Vagina (tissue), 2 donors: Measurements from ENCODE around the gene P2RY14.

Source experiments
- POLR2A ChIP-seq, 2 donors: fragments of 450-650 bp; IDR thresholded peaks; one replicate each; pipeline ENCODE4 v1.6.1; 2017; ENCODE audit warnings: antibody characterized with exemption in 2 of 2, mild to moderate bottlenecking in 2 of 2, moderate library complexity in 2 of 2
- POLR2AphosphoS5 ChIP-seq, 2 donors: sonication (generic); formaldehyde crosslinking; IDR thresholded peaks; one replicate each; pipeline ENCODE4 v1.9.0; 2017; ENCODE audit warnings: antibody characterized with exemption in 2 of 2, mild to moderate bottlenecking in 2 of 2, low read depth in 1 of 2; ENCODE audit not compliant: insufficient read depth in 1 of 2
- TF ChIP-seq, protein P1 (sequence below), 3 experiments: fragments of 450-650 bp in 2 of 3; fragments of 200-600 bp in 1 of 3; sonication (generic) in 1 of 3; IDR thresholded peaks; one replicate each; pipeline ENCODE4 v1.5.1; 2017 to 2019; ENCODE audit warnings: antibody characterized with exemption in 3 of 3, mild to moderate bottlenecking in 2 of 3, moderate library complexity in 2 of 3

DNA sequence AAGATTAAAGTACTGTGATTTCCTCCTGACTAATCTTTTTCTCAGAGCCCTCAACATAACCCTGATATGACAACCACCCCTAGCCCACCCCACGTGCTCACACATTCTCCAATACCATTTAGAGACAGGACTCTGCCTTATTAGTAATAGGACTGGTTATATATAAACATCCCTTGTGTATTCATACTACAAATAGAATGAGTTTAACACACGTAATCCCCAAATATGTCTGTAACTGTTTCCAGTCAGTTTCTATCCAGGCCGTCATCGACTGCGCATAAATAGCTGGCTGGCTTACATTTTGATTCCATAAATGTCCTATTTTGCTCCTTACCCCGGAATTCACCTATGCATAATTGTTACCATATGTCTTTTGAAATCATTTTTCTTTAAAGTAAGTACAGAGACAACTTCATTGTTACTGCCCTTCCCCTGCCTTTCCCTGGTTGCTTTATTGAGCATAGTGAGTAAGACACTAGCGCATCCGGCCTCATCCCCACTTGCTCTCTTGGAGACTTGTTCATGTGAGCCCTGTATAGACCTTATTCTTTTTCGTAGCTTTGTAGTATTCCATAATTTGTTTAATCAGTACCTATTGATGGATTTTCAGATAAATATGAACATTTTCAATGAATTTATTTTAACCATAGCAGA, 3.5 kb upstream of the P2RY14 start:
- TF ChIP-seq POLR2A (IDR thresholded peaks at IDR 0.05) (no peak), POLR2AphosphoS5 (IDR thresholded peaks at IDR 0.05; ENCODE audit: insufficient read depth in 1 of 2, low read depth in 1 of 2) (no peak)
- TF ChIP-seq, protein P1, sequence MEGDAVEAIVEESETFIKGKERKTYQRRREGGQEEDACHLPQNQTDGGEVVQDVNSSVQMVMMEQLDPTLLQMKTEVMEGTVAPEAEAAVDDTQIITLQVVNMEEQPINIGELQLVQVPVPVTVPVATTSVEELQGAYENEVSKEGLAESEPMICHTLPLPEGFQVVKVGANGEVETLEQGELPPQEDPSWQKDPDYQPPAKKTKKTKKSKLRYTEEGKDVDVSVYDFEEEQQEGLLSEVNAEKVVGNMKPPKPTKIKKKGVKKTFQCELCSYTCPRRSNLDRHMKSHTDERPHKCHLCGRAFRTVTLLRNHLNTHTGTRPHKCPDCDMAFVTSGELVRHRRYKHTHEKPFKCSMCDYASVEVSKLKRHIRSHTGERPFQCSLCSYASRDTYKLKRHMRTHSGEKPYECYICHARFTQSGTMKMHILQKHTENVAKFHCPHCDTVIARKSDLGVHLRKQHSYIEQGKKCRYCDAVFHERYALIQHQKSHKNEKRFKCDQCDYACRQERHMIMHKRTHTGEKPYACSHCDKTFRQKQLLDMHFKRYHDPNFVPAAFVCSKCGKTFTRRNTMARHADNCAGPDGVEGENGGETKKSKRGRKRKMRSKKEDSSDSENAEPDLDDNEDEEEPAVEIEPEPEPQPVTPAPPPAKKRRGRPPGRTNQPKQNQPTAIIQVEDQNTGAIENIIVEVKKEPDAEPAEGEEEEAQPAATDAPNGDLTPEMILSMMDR (IDR thresholded peaks at IDR 0.05) = no peak
